HepG2 (cell line): ENCODE data around the gene NDUFV1. TPM values are rescaled to one million over a fixed set of nuclear protein-coding genes. Genes with fewer than 3 reads are reported as not detected.

Experiments
- ARNT2 ChIP-seq: sonication (generic); formaldehyde crosslinking; IDR thresholded peaks from 2 replicates; pipeline ENCODE4 v1.8.0; 2022; ENCODE audit warnings: mild to moderate bottlenecking, low read depth, missing genetic modification reagents, moderate library complexity
- BRD4 ChIP-seq: sonication (generic); formaldehyde crosslinking; IDR thresholded peaks from 2 replicates; pipeline ENCODE4 v1.4.0; 2020; ENCODE audit warnings: missing genetic modification reagents
- GATA4 ChIP-seq: sonication (generic); IDR thresholded peaks from 2 replicates; pipeline ENCODE4 v1.6.1; 2016; ENCODE audit warnings: antibody characterized with exemption, low read depth, borderline replicate concordance
- MIXL1 ChIP-seq: IDR thresholded peaks from 2 replicates; pipeline ENCODE4 v1.6.1; 2016
- NBN ChIP-seq: fragments of 450-650 bp; conservative IDR thresholded peaks from 2 replicates; pipeline ENCODE4 v1.6.1; 2017
- PHF8 ChIP-seq: sonication (generic); formaldehyde crosslinking; IDR thresholded peaks from 2 replicates; pipeline ENCODE4 v1.5.0; 2020; ENCODE audit warnings: missing genetic modification reagents
- POGZ ChIP-seq: sonication (generic); formaldehyde crosslinking; IDR thresholded peaks from 2 replicates; pipeline ENCODE4 v1.4.0; 2020; ENCODE audit warnings: mild to moderate bottlenecking, missing genetic modification reagents
- POLR2AphosphoS5 ChIP-seq: IDR thresholded peaks from 2 replicates; pipeline ENCODE4 v1.6.1; 2012; ENCODE audit warnings: low read depth, low read length
- STAG1 ChIP-seq: sonication (generic); formaldehyde crosslinking; IDR thresholded peaks from 2 replicates; pipeline ENCODE4 v1.4.0; 2020; ENCODE audit warnings: missing genetic modification reagents
- ZNF24 ChIP-seq: fragments of 450-650 bp; IDR thresholded peaks from 2 replicates; pipeline ENCODE4 v1.6.1; 2017; ENCODE audit warnings: antibody characterized with exemption, mild to moderate bottlenecking
- ZNF337 ChIP-seq: sonication (generic); formaldehyde crosslinking; IDR thresholded peaks from 2 replicates; pipeline ENCODE4 v1.5.1; 2020; ENCODE audit warnings: missing genetic modification reagents, low read depth, mild to moderate bottlenecking, borderline replicate concordance
- ZNF446 ChIP-seq: sonication (generic); formaldehyde crosslinking; IDR thresholded peaks from 2 replicates; pipeline ENCODE4 v1.5.0; 2020; ENCODE audit warnings: mild to moderate bottlenecking, missing genetic modification reagents
- ZNF552 ChIP-seq: sonication (generic); formaldehyde crosslinking; IDR thresholded peaks from 2 replicates; pipeline ENCODE4 v1.9.0; 2022; ENCODE audit warnings: missing genetic modification reagents, mild to moderate bottlenecking, borderline replicate concordance
- ZNF558 ChIP-seq: sonication (generic); formaldehyde crosslinking; IDR thresholded peaks from 2 replicates; pipeline ENCODE4 v1.9.0; 2022; ENCODE audit warnings: mild to moderate bottlenecking, missing genetic modification reagents, borderline replicate concordance
- ZNF660 ChIP-seq: sonication (generic); formaldehyde crosslinking; IDR thresholded peaks from 2 replicates; pipeline ENCODE4 v1.5.1; 2020; ENCODE audit warnings: mild to moderate bottlenecking, low read depth, missing genetic modification reagents, borderline replicate concordance
- ZNF747 ChIP-seq: sonication (generic); formaldehyde crosslinking; IDR thresholded peaks from 2 replicates; pipeline ENCODE4 v1.8.1; 2023; ENCODE audit warnings: missing genetic modification reagents, mild to moderate bottlenecking, borderline replicate concordance
- ZNF775 ChIP-seq: sonication (generic); formaldehyde crosslinking; IDR thresholded peaks from 2 replicates; pipeline ENCODE4 v1.4.0; 2020; ENCODE audit warnings: missing genetic modification reagents, mild to moderate bottlenecking, moderate library complexity, borderline replicate concordance
- polyA plus RNA-seq, 8 experiments: library from polyadenylated mRNA; depleted of rRNA in 3 of 8; stranded (reverse) in 7 of 8; unstranded in 1 of 8; fragments of >200 nt; fragmentation: Illumina TruSeq in 4 of 8; extraction: Trizol in 4 of 8; gene quantifications; 2 replicates each; pipeline versions ENCODE4 v1.2.1 to v1.2.3, GENCODE V29; 2011 to 2016; ENCODE audit warnings: low read depth in 4 of 8, missing spikeins in 1 of 8, mixed read lengths in 1 of 8; ENCODE audit not compliant: insufficient read depth in 1 of 8
- total RNA-seq, 5 experiments: library from RNA; depleted of rRNA; stranded (reverse); fragments of >200 nt; fragmentation: Illumina TruSeq; extraction: Trizol; gene quantifications; 2 replicates each; pipeline ENCODE4 v1.2.3, GENCODE V29; 2016; ENCODE audit warnings: low read depth in 1 of 5
- TF ChIP-seq, protein P1 (sequence below): sonication (generic); formaldehyde crosslinking; IDR thresholded peaks from 2 replicates; pipeline ENCODE4 v1.5.0; 2020; ENCODE audit warnings: missing genetic modification reagents, mild to moderate bottlenecking, borderline replicate concordance
- TF ChIP-seq, protein P2 (sequence below): sonication (generic); formaldehyde crosslinking; IDR thresholded peaks from 2 replicates; pipeline ENCODE4; 2020; ENCODE audit warnings: missing genetic modification reagents, mild to moderate bottlenecking, borderline replicate concordance
- TF ChIP-seq, protein P3 (sequence below): IDR thresholded peaks from 2 replicates; pipeline ENCODE4 v1.6.1; 2012; ENCODE audit warnings: low read depth, low read length, improper control_type of control experiment
- TF ChIP-seq, protein P4 (sequence below), 2 experiments: sonication (generic) in 1 of 2; formaldehyde crosslinking in 1 of 2; IDR thresholded peaks; 2 replicates each; pipeline versions ENCODE4 v1.4.0 to v1.6.1; 2018 to 2020; ENCODE audit warnings: missing genetic modification reagents in 2 of 2, borderline replicate concordance in 1 of 2, low read depth in 1 of 2, mild to moderate bottlenecking in 1 of 2, missing biosample characterization in 1 of 2

The NDUFV1 gene
- total and polyA plus RNA-seq, 2 of the 13 experiments (the other 11 are each of a cell fraction or from before 2014, with no cell fraction given), result 88.9 to 137 TPM

DNA sequence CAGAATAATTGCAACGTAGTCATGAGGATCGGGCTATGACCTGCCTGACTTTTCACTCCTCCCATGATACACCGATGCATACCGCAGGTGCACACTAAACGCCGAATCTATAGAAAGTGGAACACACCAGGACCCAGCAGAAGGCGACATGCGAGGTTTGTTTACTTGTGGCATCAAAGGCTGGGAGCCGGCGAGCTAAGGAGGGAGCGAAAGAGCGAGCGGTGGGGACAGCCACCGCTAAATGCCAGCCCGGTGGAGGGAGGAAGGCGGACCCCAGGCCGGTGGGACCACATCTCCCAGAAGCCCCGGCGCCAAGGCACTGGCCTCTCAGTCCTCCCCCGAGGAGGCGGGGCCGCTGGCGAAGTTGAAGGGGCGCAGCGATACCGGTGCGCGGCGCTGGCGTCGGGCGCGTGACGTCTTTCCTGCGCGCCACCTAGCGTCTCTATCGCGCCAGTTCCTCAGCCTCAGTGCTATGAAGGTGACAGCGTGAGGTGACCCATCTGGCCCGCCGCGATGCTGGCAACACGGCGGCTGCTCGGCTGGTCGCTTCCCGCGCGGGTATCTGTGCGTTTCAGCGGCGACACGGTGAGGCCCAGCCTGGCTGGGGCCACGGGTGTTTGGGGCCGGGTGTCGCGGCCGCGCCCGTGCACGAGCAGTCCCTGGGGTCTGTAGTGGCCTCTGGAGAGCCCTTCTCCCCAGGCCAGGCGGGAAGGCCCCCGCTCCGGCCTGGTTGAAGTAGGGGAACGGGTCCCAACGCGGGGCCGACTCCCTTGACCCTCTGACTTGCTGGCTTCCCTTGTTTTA lies at the start of gene NDUFV1 (continued):
- TF ChIP-seq, protein P1, sequence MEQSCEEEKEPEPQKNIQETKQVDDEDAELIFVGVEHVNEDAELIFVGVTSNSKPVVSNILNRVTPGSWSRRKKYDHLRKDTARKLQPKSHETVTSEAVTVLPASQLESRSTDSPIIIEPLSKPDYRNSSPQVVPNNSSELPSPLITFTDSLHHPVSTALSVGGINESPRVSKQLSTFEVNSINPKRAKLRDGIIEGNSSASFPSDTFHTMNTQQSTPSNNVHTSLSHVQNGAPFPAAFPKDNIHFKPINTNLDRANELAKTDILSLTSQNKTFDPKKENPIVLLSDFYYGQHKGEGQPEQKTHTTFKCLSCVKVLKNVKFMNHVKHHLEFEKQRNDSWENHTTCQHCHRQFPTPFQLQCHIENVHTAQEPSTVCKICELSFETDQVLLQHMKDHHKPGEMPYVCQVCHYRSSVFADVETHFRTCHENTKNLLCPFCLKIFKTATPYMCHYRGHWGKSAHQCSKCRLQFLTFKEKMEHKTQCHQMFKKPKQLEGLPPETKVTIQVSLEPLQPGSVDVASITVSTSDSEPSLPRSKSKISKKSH (CRISPR knock-in tag), result no peak
- no peak for TF ChIP-seq ZNF552 (CRISPR knock-in tag)
- TF ChIP-seq ARNT2 (CRISPR knock-in tag), result peak; percentile 71; the same call in 1 of the 2 replicates
- peak; percentile 67 for TF ChIP-seq STAG1 (CRISPR knock-in tag)
- peak; percentile 83; the same call in 1 of the 2 replicates for TF ChIP-seq ZNF747 (CRISPR knock-in tag)
- no peak; the same call in 1 of the 2 replicates for TF ChIP-seq BRD4 (CRISPR knock-in tag)
- TF ChIP-seq, protein P2, sequence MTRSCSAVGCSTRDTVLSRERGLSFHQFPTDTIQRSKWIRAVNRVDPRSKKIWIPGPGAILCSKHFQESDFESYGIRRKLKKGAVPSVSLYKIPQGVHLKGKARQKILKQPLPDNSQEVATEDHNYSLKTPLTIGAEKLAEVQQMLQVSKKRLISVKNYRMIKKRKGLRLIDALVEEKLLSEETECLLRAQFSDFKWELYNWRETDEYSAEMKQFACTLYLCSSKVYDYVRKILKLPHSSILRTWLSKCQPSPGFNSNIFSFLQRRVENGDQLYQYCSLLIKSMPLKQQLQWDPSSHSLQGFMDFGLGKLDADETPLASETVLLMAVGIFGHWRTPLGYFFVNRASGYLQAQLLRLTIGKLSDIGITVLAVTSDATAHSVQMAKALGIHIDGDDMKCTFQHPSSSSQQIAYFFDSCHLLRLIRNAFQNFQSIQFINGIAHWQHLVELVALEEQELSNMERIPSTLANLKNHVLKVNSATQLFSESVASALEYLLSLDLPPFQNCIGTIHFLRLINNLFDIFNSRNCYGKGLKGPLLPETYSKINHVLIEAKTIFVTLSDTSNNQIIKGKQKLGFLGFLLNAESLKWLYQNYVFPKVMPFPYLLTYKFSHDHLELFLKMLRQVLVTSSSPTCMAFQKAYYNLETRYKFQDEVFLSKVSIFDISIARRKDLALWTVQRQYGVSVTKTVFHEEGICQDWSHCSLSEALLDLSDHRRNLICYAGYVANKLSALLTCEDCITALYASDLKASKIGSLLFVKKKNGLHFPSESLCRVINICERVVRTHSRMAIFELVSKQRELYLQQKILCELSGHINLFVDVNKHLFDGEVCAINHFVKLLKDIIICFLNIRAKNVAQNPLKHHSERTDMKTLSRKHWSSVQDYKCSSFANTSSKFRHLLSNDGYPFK (CRISPR knock-in tag), result peak; percentile 81; the same call in 1 of the 2 replicates
- TF ChIP-seq POGZ (CRISPR knock-in tag), result peak; percentile 84
- TF ChIP-seq, protein P3, sequence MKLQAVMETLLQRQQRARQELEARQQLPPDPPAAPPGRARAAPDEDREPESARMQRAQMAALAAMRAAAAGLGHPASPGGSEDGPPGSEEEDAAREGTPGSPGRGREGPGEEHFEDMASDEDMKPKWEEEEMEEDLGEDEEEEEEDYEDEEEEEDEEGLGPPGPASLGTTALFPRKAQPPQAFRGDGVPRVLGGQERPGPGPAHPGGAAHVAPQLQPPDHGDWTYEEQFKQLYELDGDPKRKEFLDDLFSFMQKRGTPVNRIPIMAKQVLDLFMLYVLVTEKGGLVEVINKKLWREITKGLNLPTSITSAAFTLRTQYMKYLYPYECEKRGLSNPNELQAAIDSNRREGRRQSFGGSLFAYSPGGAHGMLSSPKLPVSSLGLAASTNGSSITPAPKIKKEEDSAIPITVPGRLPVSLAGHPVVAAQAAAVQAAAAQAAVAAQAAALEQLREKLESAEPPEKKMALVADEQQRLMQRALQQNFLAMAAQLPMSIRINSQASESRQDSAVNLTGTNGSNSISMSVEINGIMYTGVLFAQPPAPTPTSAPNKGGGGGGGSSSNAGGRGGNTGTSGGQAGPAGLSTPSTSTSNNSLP, result no peak
- 0 out of 2 replicates have a peak, but pooled peaks have one; percentile 70 for TF ChIP-seq ZNF337
- TF ChIP-seq, protein P4, sequence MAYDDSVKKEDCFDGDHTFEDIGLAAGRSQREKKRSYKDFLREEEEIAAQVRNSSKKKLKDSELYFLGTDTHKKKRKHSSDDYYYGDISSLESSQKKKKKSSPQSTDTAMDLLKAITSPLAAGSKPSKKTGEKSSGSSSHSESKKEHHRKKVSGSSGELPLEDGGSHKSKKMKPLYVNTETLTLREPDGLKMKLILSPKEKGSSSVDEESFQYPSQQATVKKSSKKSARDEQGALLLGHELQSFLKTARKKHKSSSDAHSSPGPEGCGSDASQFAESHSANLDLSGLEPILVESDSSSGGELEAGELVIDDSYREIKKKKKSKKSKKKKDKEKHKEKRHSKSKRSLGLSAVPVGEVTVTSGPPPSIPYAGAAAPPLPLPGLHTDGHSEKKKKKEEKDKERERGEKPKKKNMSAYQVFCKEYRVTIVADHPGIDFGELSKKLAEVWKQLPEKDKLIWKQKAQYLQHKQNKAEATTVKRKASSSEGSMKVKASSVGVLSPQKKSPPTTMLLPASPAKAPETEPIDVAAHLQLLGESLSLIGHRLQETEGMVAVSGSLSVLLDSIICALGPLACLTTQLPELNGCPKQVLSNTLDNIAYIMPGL (CRISPR knock-in tag; IDR thresholded peaks at IDR 0.05; ENCODE audit: borderline replicate concordance in 1 of 2, low read depth in 1 of 2), result peak; percentile 87 to 92
- no peak for TF ChIP-seq ZNF775 (CRISPR knock-in tag)
- no peak for TF ChIP-seq ZNF558 (CRISPR knock-in tag)
- no peak for TF ChIP-seq ZNF24
- no peak for TF ChIP-seq ZNF446 (CRISPR knock-in tag)
- no peak for TF ChIP-seq NBN
- TF ChIP-seq GATA4, result no peak
- no peak; the same call in 1 of the 2 replicates for TF ChIP-seq ZNF660 (CRISPR knock-in tag)
- 0 out of 2 replicates have a peak, but pooled peaks have one; percentile 24 for TF ChIP-seq MIXL1 (CRISPR knock-in tag)
- TF ChIP-seq PHF8 (CRISPR knock-in tag), result peak; percentile 90
- TF ChIP-seq POLR2AphosphoS5, result peak; percentile 72
